Liver (tissue), 9 donors: ENCODE measurements around the gene IGSF6. TPM values are rescaled to one million over a fixed set of nuclear protein-coding genes. Genes with fewer than 3 reads are reported as not detected.
A peak's percentile ranks its signal among the peaks of the same experiment; 100 is the strongest.

Experiments
- DNase-seq: peaks from one replicate; pipeline ENCODE4 v3.0.0-alpha.2; 2017; ENCODE audit warnings: low spot score
- H3K27ac ChIP-seq, 2 donors: one replicate each; pipeline ENCODE4 v1.7.0; 2013; ENCODE audit warnings: inconsistent platforms in 2 of 2, low read length in 2 of 2, control low read depth in 1 of 2, low read depth in 1 of 2, mild to moderate bottlenecking in 1 of 2
- H3K27me3 ChIP-seq, 4 donors: one replicate each; pipeline versions ENCODE4 v1.6.1 to v1.7.0; 2013; ENCODE audit warnings: low read length in 3 of 4, inconsistent platforms in 1 of 4, mild to moderate bottlenecking in 1 of 4, moderate library complexity in 1 of 4; ENCODE audit not compliant: control insufficient read depth in 4 of 4, insufficient read depth in 4 of 4
- H3K36me3 ChIP-seq, 4 donors: one replicate each; pipeline versions ENCODE4 v1.6.1 to v1.7.0; 2013; ENCODE audit warnings: low read length in 3 of 4, mild to moderate bottlenecking in 3 of 4, low read depth in 1 of 4, moderate library complexity in 1 of 4; ENCODE audit not compliant: control insufficient read depth in 4 of 4, insufficient read depth in 3 of 4
- H3K4me1 ChIP-seq, 4 donors: one replicate each; pipeline versions ENCODE4 v1.6.1 to v1.7.0; 2013; ENCODE audit warnings: low read length in 3 of 4, mild to moderate bottlenecking in 3 of 4, moderate library complexity in 1 of 4; ENCODE audit not compliant: control insufficient read depth in 4 of 4, insufficient read depth in 4 of 4
- H3K4me3 ChIP-seq, 3 donors: one replicate each; pipeline versions ENCODE4 v1.6.1 to v1.7.0; 2013; ENCODE audit warnings: low read length in 3 of 3, control low read depth in 1 of 3, low read depth in 1 of 3, mild to moderate bottlenecking in 1 of 3
- H3K9ac ChIP-seq, 2 donors: one replicate each; pipeline ENCODE4 v1.7.0; 2013; ENCODE audit warnings: low read length in 2 of 2, mild to moderate bottlenecking in 2 of 2, moderate library complexity in 2 of 2, control low read depth in 1 of 2, low read depth in 1 of 2
- H3K9me3 ChIP-seq, 4 donors: one replicate each; pipeline versions ENCODE4 v1.6.1 to v1.7.0; 2013; ENCODE audit warnings: low read length in 3 of 4; ENCODE audit not compliant: control insufficient read depth in 4 of 4
- ATF3 ChIP-seq: IDR thresholded peaks from 2 replicates; pipeline ENCODE4 v1.6.1; 2016; ENCODE audit warnings: antibody characterized with exemption
- CTCF ChIP-seq: fragments of 150-350 bp; IDR thresholded peaks from 2 replicates; pipeline ENCODE4 v1.5.1; 2017; ENCODE audit warnings: improper control_type of control experiment, low read depth, low read length; ENCODE audit not compliant: missing input control
- EGR1 ChIP-seq, 2 donors: IDR thresholded peaks; 2 replicates each; pipeline ENCODE4 v1.6.1; 2016 to 2018; ENCODE audit warnings: antibody characterized with exemption in 2 of 2, low read depth in 2 of 2
- FOXA1 ChIP-seq: IDR thresholded peaks from 2 replicates; pipeline ENCODE4 v1.6.1; 2016; ENCODE audit warnings: antibody characterized with exemption
- FOXA2 ChIP-seq: IDR thresholded peaks from 2 replicates; pipeline ENCODE4 v1.6.1; 2016; ENCODE audit warnings: antibody characterized with exemption
- GABPA ChIP-seq, 2 donors: IDR thresholded peaks in 1 of 2; conservative IDR thresholded peaks in 1 of 2; 2 replicates each; pipeline ENCODE4 v1.6.1; 2016; ENCODE audit warnings: antibody characterized with exemption in 2 of 2, mild to moderate bottlenecking in 1 of 2, moderate library complexity in 1 of 2
- HNF4A ChIP-seq, 2 donors: conservative IDR thresholded peaks; 2 replicates each; pipeline ENCODE4 v1.6.1; 2016; ENCODE audit warnings: antibody characterized with exemption in 2 of 2, mild to moderate bottlenecking in 2 of 2
- HNF4G ChIP-seq: IDR thresholded peaks from 2 replicates; pipeline ENCODE4 v1.6.1; 2016; ENCODE audit warnings: antibody characterized with exemption
- JUND ChIP-seq, 2 donors: IDR thresholded peaks; 2 replicates each; pipeline ENCODE4 v1.6.1; 2016; ENCODE audit warnings: antibody characterized with exemption in 2 of 2
- MAX ChIP-seq: IDR thresholded peaks from 2 replicates; pipeline ENCODE4 v1.6.1; 2016; ENCODE audit warnings: antibody characterized with exemption
- NR2F2 ChIP-seq: IDR thresholded peaks from 2 replicates; pipeline ENCODE4 v1.6.1; 2016; ENCODE audit warnings: antibody characterized with exemption
- RAD21 ChIP-seq, 2 donors: IDR thresholded peaks; 2 replicates each; pipeline ENCODE4 v1.6.1; 2016; ENCODE audit warnings: antibody characterized with exemption in 2 of 2, mild to moderate bottlenecking in 2 of 2
- REST ChIP-seq: IDR thresholded peaks from 2 replicates; pipeline ENCODE4 v1.6.1; 2016; ENCODE audit warnings: antibody characterized with exemption, mild to moderate bottlenecking
- RXRA ChIP-seq, 2 donors: IDR thresholded peaks; 2 replicates each; pipeline ENCODE4 v1.6.1; 2017 to 2018; ENCODE audit warnings: antibody characterized with exemption in 2 of 2, mild to moderate bottlenecking in 1 of 2
- SP1 ChIP-seq: IDR thresholded peaks from 2 replicates; pipeline ENCODE4 v1.6.1; 2018; ENCODE audit warnings: antibody characterized with exemption, mild to moderate bottlenecking
- TAF1 ChIP-seq: conservative IDR thresholded peaks from 2 replicates; pipeline ENCODE4 v1.6.1; 2016; ENCODE audit warnings: antibody characterized with exemption, mild to moderate bottlenecking
- YY1 ChIP-seq: IDR thresholded peaks from 2 replicates; pipeline ENCODE4 v1.6.1; 2016; ENCODE audit warnings: antibody characterized with exemption, mild to moderate bottlenecking
- ZBTB33 ChIP-seq: IDR thresholded peaks from 2 replicates; pipeline ENCODE4 v1.6.1; 2016; ENCODE audit warnings: antibody characterized with exemption
- WGBS: extraction: QIAGEN DNeasy Blood & Tissue Kit; methylation state at CpG from one replicate; pipeline ENCODE4 v1.1.7; 2013; 5-methylcytosine and 5-hydroxymethylcytosine counted together
- polyA plus RNA-seq, 2 donors: library from polyadenylated mRNA; stranded (reverse) in 1 of 2; unstranded in 1 of 2; fragments of 200-250 nt in 1 of 2; fragments of >200 nt in 1 of 2; fragmentation: Nextera tagmentation in 1 of 2; extraction: Ambion mirVana in 1 of 2; gene quantifications; one replicate each; pipeline versions ENCODE4 v1.2.1 to v1.2.3, GENCODE V29; 2013 to 2015
- total RNA-seq, 2 donors: library from RNA; depleted of rRNA; stranded (reverse); fragments of >200 nt; gene quantifications; one replicate each; pipeline ENCODE4 v1.2.3, GENCODE V29; 2014
- donor health status: healthy.
- donor health status: healthy.
- donor health status: healthy.
- donor health status: healthy.
- donor health status: healthy.

IGSF6 gene
- total and polyA plus RNA-seq, 4 donors = 2.6 to 27.3 (median 5.4) TPM

GRCh38 chr16:21689107-21689506, 36.7 kb upstream of the IGSF6 start:
- WGBS = 74% methylated on average over 4 of the region's 4 CpGs
- no peaks in the 10 kb centered on the region for H3K36me3 ChIP-seq
- no peak overlapping the region for H3K27ac ChIP-seq
- H3K9me3 ChIP-seq = no peaks in the 10 kb centered on the region
- no peak overlapping the region for H3K9ac ChIP-seq
- TF ChIP-seq REST (no peak), HNF4A (conservative IDR thresholded peaks at IDR 0.05) (no peak), TAF1 (no peak), EGR1 (IDR thresholded peaks at IDR 0.05; ENCODE audit: low read depth in 2 of 2) (no peak), SP1 (no peak), ATF3 (no peak), RAD21 (IDR thresholded peaks at IDR 0.05) (no peak), NR2F2 (no peak), CTCF (no peak), RXRA (IDR thresholded peaks at IDR 0.05) (no peak), FOXA1 (no peak), GABPA (IDR thresholded peaks at IDR 0.05 in 1 of 2, conservative IDR thresholded peaks at IDR 0.05 in 1 of 2) (no peak), YY1 (no peak), MAX (no peak), JUND (IDR thresholded peaks at IDR 0.05) (no peak), HNF4G (no peak), FOXA2 (no peak), ZBTB33 (no peak)
- no peaks in the 10 kb centered on the region for H3K27me3 ChIP-seq
- no peaks in the 10 kb centered on the region for H3K4me1 ChIP-seq
- no peak for DNase-seq
- no peak overlapping the region for H3K4me3 ChIP-seq

GRCh38 chr16:21685034-21685455, 32.6 kb upstream of the IGSF6 start:
- 57% methylated on average over 14 of the region's 14 CpGs for WGBS
- no peak overlapping the region for H3K9ac ChIP-seq
- H3K4me3 ChIP-seq = no peak overlapping the region
- H3K27ac ChIP-seq = no peak overlapping the region
- TF ChIP-seq RAD21 (IDR thresholded peaks at IDR 0.05) (no peak), REST (peak; percentile 72)
- H3K4me1 ChIP-seq = no peaks in the 10 kb centered on the region
- no peak for DNase-seq
- H3K27me3 ChIP-seq = no peaks in the 10 kb centered on the region
- no peaks in the 10 kb centered on the region for H3K36me3 ChIP-seq
- no peaks in the 10 kb centered on the region for H3K9me3 ChIP-seq
